ENCODE data around the gene CTPS1.

The CTPS1 gene

GRCh38 chr1:41017141-41018017 lies 37.9 kb downstream of the CTPS1 start:
- TF ChIP-seq GATA2 (IDR thresholded peaks at IDR 0.05; ENCODE audit: low read depth, low read length) = no peak
- no peak for TF ChIP-seq GATA3 (IDR thresholded peaks at IDR 0.05; ENCODE audit: low read depth, low read length)

- no peak for TF ChIP-seq GATA3 (IDR thresholded peaks at IDR 0.05; ENCODE audit: low read depth, low read length)
- TF ChIP-seq GATA2 (IDR thresholded peaks at IDR 0.05; ENCODE audit: low read depth, low read length) = no peak
These were observed 38.5 kb downstream of the CTPS1 start for GRCh38 chr1:41018018-41018410.

- no peak for TF ChIP-seq GATA2 (IDR thresholded peaks at IDR 0.05; ENCODE audit: low read depth, low read length)
- no peak for TF ChIP-seq GATA3 (IDR thresholded peaks at IDR 0.05; ENCODE audit: low read depth, low read length)
These were observed 39.9 kb downstream of the CTPS1 start for GRCh38 chr1:41019353-41019745.

GRCh38 chr1:41020109-41020576 lies 40.6 kb downstream of the CTPS1 start:
- TF ChIP-seq GATA3 (IDR thresholded peaks at IDR 0.05; ENCODE audit: low read depth, low read length) (no peak), GATA2 (IDR thresholded peaks at IDR 0.05; ENCODE audit: low read depth, low read length) (no peak)

- no peak for TF ChIP-seq GATA3 (IDR thresholded peaks at IDR 0.05; ENCODE audit: low read depth, low read length)
These were observed 41.2 kb downstream of the CTPS1 start for GRCh38 chr1:41020654-41021053.

GRCh38 chr1:41021526-41022308 lies 42.2 kb downstream of the CTPS1 start, which contains the start of gene SLFNL1:
Gene SLFNL1, minus strand, starts transcription at chr1:41021725. Its CDS starts 1,065 bp downstream, at chr1:41020660.
- TF ChIP-seq GATA3 (IDR thresholded peaks at IDR 0.05; ENCODE audit: low read depth, low read length) (no peak), GATA2 (IDR thresholded peaks at IDR 0.05; ENCODE audit: low read depth, low read length) (no peak)

- TF ChIP-seq GATA2 (IDR thresholded peaks at IDR 0.05; ENCODE audit: low read depth, low read length) (no peak), GATA3 (IDR thresholded peaks at IDR 0.05; ENCODE audit: low read depth, low read length) (no peak)
These were observed 42.9 kb downstream of the CTPS1 start for GRCh38 chr1:41022424-41022823.

- TF ChIP-seq GATA3 (IDR thresholded peaks at IDR 0.05; ENCODE audit: low read depth, low read length) (no peak), GATA2 (IDR thresholded peaks at IDR 0.05; ENCODE audit: low read depth, low read length) (no peak)
These were observed 43.9 kb downstream of the CTPS1 start for GRCh38 chr1:41023279-41023990.

GRCh38 chr1:41024953-41025352 lies 45.5 kb downstream of the CTPS1 start:
- TF ChIP-seq GATA3 (IDR thresholded peaks at IDR 0.05; ENCODE audit: low read depth, low read length) (no peak), GATA2 (IDR thresholded peaks at IDR 0.05; ENCODE audit: low read depth, low read length) (no peak)

GRCh38 chr1:41025979-41026819 lies 46.7 kb downstream of the CTPS1 start:
- TF ChIP-seq GATA3 (IDR thresholded peaks at IDR 0.05; ENCODE audit: low read depth, low read length) (no peak), GATA2 (IDR thresholded peaks at IDR 0.05; ENCODE audit: low read depth, low read length) (no peak)

- TF ChIP-seq GATA3 (IDR thresholded peaks at IDR 0.05; ENCODE audit: low read depth, low read length) = no peak
These were observed 48.6 kb downstream of the CTPS1 start for GRCh38 chr1:41028034-41028642.

- TF ChIP-seq GATA3 (IDR thresholded peaks at IDR 0.05; ENCODE audit: low read depth, low read length) (no peak), GATA2 (IDR thresholded peaks at IDR 0.05; ENCODE audit: low read depth, low read length) (no peak)
These were observed 51.5 kb downstream of the CTPS1 start for GRCh38 chr1:41030872-41031616.
